HepG2 (cell line): ENCODE data around the gene VPS13D. TPM values are rescaled to one million over a fixed set of nuclear protein-coding genes. Genes with fewer than 3 reads are reported as not detected.

ENCODE experiments used
- ATAC-seq: fragments of 200-7000 bp; cut with Tn5 transposase; 3 replicates; pipeline ENCODE4 v1.9.1; 2020; ENCODE audit warnings: mild to moderate bottlenecking, moderate library complexity
- BruUV-seq: library from RNA; stranded (reverse); fragments of 400-500 nt; replicated peaks from 2 replicates; lab custom pipeline; 2021; lab: Mats Ljungman, UMichigan
- CTCF ChIA-PET: fragments of 300-600 bp; formaldehyde crosslinking; extraction: SDS; loops from one replicate; lab custom pipeline; 2021; ENCODE audit warnings: low total read pairs, inconsistent platforms, low intra/inter-chr PET ratio; lab: Yijun Ruan, JAX
- POLR2A ChIA-PET: fragments of 350-600 bp; sonication (Branson Sonifier 250); formaldehyde crosslinking; loops from one replicate; lab custom pipeline; 2020; ENCODE audit warnings: antibody characterized with exemption, inconsistent platforms; lab: Yijun Ruan, JAX
- DNase-seq: peaks from one replicate; pipeline ENCODE4 v3.0.0-alpha.2; 2015; ENCODE audit warnings: low spot score
- FAIRE-seq: peaks from 3 replicates; lab custom pipeline; 2011; peaks lifted over from hg19 to GRCh38; lab: Jason Lieb, UNC
- H2AFZ ChIP-seq: one replicate; pipeline ENCODE4 v1.6.1; 2011; ENCODE audit warnings: low read length, inconsistent platforms
- H3K27ac ChIP-seq: fragments of 300-600 bp; 3 replicates; pipeline ENCODE4 v1.8.0; 2011; ENCODE audit warnings: mixed run types, mild to moderate bottlenecking, mixed read lengths, low read length, inconsistent platforms; ENCODE audit not compliant: insufficient read depth; ENCODE audit errors: extremely low read length
- H3K27me3 ChIP-seq, 2 experiments: fragments of 200-600 bp in 1 of 2; 2 replicates in 1 of 2; 3 replicates in 1 of 2; pipeline versions ENCODE4 v1.6.0 to v1.8.0; 2011; ENCODE audit warnings: low read length in 2 of 2, mild to moderate bottlenecking in 2 of 2, moderate library complexity in 2 of 2, inconsistent platforms in 1 of 2; ENCODE audit not compliant: insufficient read depth in 2 of 2, control insufficient read depth in 1 of 2
- H3K36me3 ChIP-seq, 2 experiments: fragments of 200-600 bp in 1 of 2; replicated peaks in 1 of 2; 2 replicates in 1 of 2; 3 replicates in 1 of 2; pipeline versions ENCODE4 v1.5.1 to v1.8.0; 2011; ENCODE audit warnings: low read length in 2 of 2, inconsistent platforms in 1 of 2; ENCODE audit not compliant: insufficient read depth in 2 of 2, control insufficient read depth in 1 of 2
- H3K4me1 ChIP-seq: 2 replicates; pipeline ENCODE4 v1.5.1; 2012; ENCODE audit warnings: low read length, inconsistent platforms; ENCODE audit not compliant: insufficient read depth
- H3K4me2 ChIP-seq: 2 replicates; pipeline ENCODE4 v1.6.0; 2011; ENCODE audit warnings: low read depth, low read length, inconsistent platforms
- H3K4me3 ChIP-seq, 3 experiments: fragments of 200-600 bp in 1 of 3; sonication (generic), shearing (Covaris generic) in 1 of 3; replicated peaks in 1 of 3; 2 replicates each; pipeline ENCODE4 v1.5.1; 2011 to 2016; ENCODE audit warnings: low read length in 3 of 3, inconsistent platforms in 2 of 3, low read depth in 2 of 3, mild to moderate bottlenecking in 2 of 3, control low read depth in 1 of 3, mixed read lengths in 1 of 3; ENCODE audit not compliant: insufficient read depth in 1 of 3
- H3K79me2 ChIP-seq: one replicate; pipeline ENCODE4 v1.6.1; 2011; ENCODE audit warnings: low read length, inconsistent platforms; ENCODE audit not compliant: insufficient read depth
- H3K9ac ChIP-seq: 2 replicates; pipeline ENCODE4 v1.6.0; 2011; ENCODE audit warnings: mild to moderate bottlenecking, low read depth, low read length, inconsistent platforms; ENCODE audit not compliant: insufficient read depth
- H3K9me3 ChIP-seq: 2 replicates; pipeline ENCODE4 v1.5.1; 2012; ENCODE audit warnings: mild to moderate bottlenecking, low read length
- H4K20me1 ChIP-seq: 2 replicates; pipeline ENCODE4 v1.6.0; 2011; ENCODE audit warnings: inconsistent platforms, mild to moderate bottlenecking, low read length, moderate library complexity; ENCODE audit not compliant: insufficient read depth
- BCL6 ChIP-seq: IDR thresholded peaks from 2 replicates; pipeline ENCODE4 v1.6.1; 2016; ENCODE audit warnings: missing genetic modification reagents, missing compliant biosample characterization
- BCLAF1 ChIP-seq: fragments of 450-650 bp; IDR thresholded peaks from 2 replicates; pipeline ENCODE4 v1.6.1; 2017; ENCODE audit warnings: mild to moderate bottlenecking
- CEBPB ChIP-seq: IDR thresholded peaks from 2 replicates; pipeline ENCODE4 v1.6.1; 2011; ENCODE audit warnings: low read depth, low read length, improper control_type of control experiment, borderline replicate concordance
- CTCF ChIP-seq: sonication (generic); formaldehyde crosslinking; IDR thresholded peaks from 2 replicates; pipeline ENCODE4 v1.5.0; 2020; ENCODE audit warnings: mild to moderate bottlenecking, missing genetic modification reagents, moderate library complexity
- FOXJ3 ChIP-seq: sonication (generic); formaldehyde crosslinking; IDR thresholded peaks from 2 replicates; pipeline ENCODE4 v1.4.0; 2020; ENCODE audit warnings: missing genetic modification reagents, mild to moderate bottlenecking, borderline replicate concordance
- HBP1 ChIP-seq: IDR thresholded peaks from 2 replicates; pipeline ENCODE4 v1.6.1; 2016; ENCODE audit warnings: low read depth, control low read depth
- HOXA5 ChIP-seq: sonication (generic); formaldehyde crosslinking; IDR thresholded peaks from 2 replicates; pipeline ENCODE4 v1.4.0; 2020; ENCODE audit warnings: missing genetic modification reagents
- NFKB2 ChIP-seq: sonication (generic); formaldehyde crosslinking; IDR thresholded peaks from 2 replicates; pipeline ENCODE4 v1.4.0; 2020; ENCODE audit warnings: missing genetic modification reagents, borderline replicate concordance
- RARA ChIP-seq: IDR thresholded peaks from 2 replicates; pipeline ENCODE4 v1.6.1; 2016; ENCODE audit warnings: missing genetic modification reagents, missing compliant biosample characterization
- SNAPC5 ChIP-seq: sonication (generic); formaldehyde crosslinking; IDR thresholded peaks from 2 replicates; pipeline ENCODE4 v1.8.1; 2023; ENCODE audit warnings: mild to moderate bottlenecking, missing genetic modification reagents, borderline replicate concordance
- TFAP4 ChIP-seq: sonication (generic); IDR thresholded peaks from 2 replicates; pipeline ENCODE4 v1.6.1; 2016; ENCODE audit warnings: low read depth, borderline replicate concordance
- THRA ChIP-seq: sonication (generic); formaldehyde crosslinking; IDR thresholded peaks from 2 replicates; pipeline ENCODE4 v1.4.0; 2020; ENCODE audit warnings: missing genetic modification reagents, borderline replicate concordance
- ZNF317 ChIP-seq: sonication (generic); formaldehyde crosslinking; IDR thresholded peaks from 2 replicates; pipeline ENCODE4 v1.5.0; 2020; ENCODE audit warnings: mild to moderate bottlenecking, missing genetic modification reagents
- ZNF350 ChIP-seq: sonication (generic); formaldehyde crosslinking; IDR thresholded peaks from 2 replicates; pipeline ENCODE4 v1.4.0; 2020; ENCODE audit warnings: mild to moderate bottlenecking, low read depth, missing genetic modification reagents, borderline replicate concordance
- ZNF703 ChIP-seq: sonication (generic); formaldehyde crosslinking; IDR thresholded peaks from 2 replicates; pipeline ENCODE4 v1.5.1; 2020; ENCODE audit warnings: missing genetic modification reagents, mild to moderate bottlenecking, moderate library complexity, borderline replicate concordance
- WGBS: methylation state at CpG from one replicate; pipeline ENCODE4 v1.1.6; 2017; ENCODE audit warnings: low lambda C conversion rate; 5-methylcytosine and 5-hydroxymethylcytosine counted together
- in situ Hi-C: cut with HindIII; loops from 2 replicates; pipeline ENCODE4 v1.10.0; 2017; ENCODE audit warnings: low pct_unique_long_range_greater_than_20kb; ENCODE audit not compliant: extremely low pct_ligation_motif_present
- intact Hi-C: fragments of 100-400 bp; cut with micrococcal nuclease; formaldehyde crosslinking; loops from one replicate; pipeline ENCODE4 v1.10.0; 2022; ENCODE audit not compliant: unreplicated experiment
- polyA plus RNA-seq, 8 experiments: library from polyadenylated mRNA; depleted of rRNA in 3 of 8; stranded (reverse) in 7 of 8; unstranded in 1 of 8; fragments of >200 nt; fragmentation: Illumina TruSeq in 4 of 8; extraction: Trizol in 4 of 8; gene quantifications; 2 replicates each; pipeline versions ENCODE4 v1.2.1 to v1.2.3, GENCODE V29; 2011 to 2016; ENCODE audit warnings: low read depth in 4 of 8, missing spikeins in 1 of 8, mixed read lengths in 1 of 8; ENCODE audit not compliant: insufficient read depth in 1 of 8
- total RNA-seq, 5 experiments: library from RNA; depleted of rRNA; stranded (reverse); fragments of >200 nt; fragmentation: Illumina TruSeq; extraction: Trizol; gene quantifications; 2 replicates each; pipeline ENCODE4 v1.2.3, GENCODE V29; 2016; ENCODE audit warnings: low read depth in 1 of 5

Gene VPS13D
- total and polyA plus RNA-seq, 2 of the 13 experiments (the other 11 are each of a cell fraction or from before 2014, with no cell fraction given) = 8.6 to 13.9 TPM

GRCh38 chr1:12556368-12556930 is 326.6 kb downstream of the VPS13D start:
- 8% methylated on average over 8 of the region's 9 CpGs for WGBS

More at GRCh38 chr1:12556368-12556930, 326.6 kb downstream of the VPS13D start:
- no peak for DNase-seq
- Histone ChIP-seq H2AFZ (peak overlapping the region; percentile 77), H3K27ac (no peak overlapping the region), H3K79me2 (no peaks in the 10 kb centered on the region), H3K4me2 (peak overlapping the region; percentile 66), H3K36me3 (no peaks in the 10 kb centered on the region), H3K9ac (no peak overlapping the region), H3K4me1 (peaks cover 72% of the 10 kb centered on the region), H3K27me3 (peaks cover 0 to 12% of the 10 kb centered on the region in 2 experiments; a peak in 2 of 5 replicates), H3K9me3 (no peaks in the 10 kb centered on the region)
- no TSS peak for BruUV-seq
- POLR2A ChIA-PET = interaction anchor here (1.1 to 1.7 kb wide), 8 partner anchors 16 to 63 kb away, joined by 3 to 9 read pairs (median 5); partner anchors contain the start of gene DHRS3
- no peak for ATAC-seq
- no peak for FAIRE-seq
- in situ Hi-C loops = no loop called here
- CTCF ChIA-PET = no interaction called here
- TF ChIP-seq FOXJ3 (CRISPR knock-in tag) (no peak), ZNF703 (CRISPR knock-in tag) (no peak), BCLAF1 (no peak), NFKB2 (CRISPR knock-in tag) (no peak), TFAP4 (no peak), ZNF317 (no peak), SNAPC5 (CRISPR knock-in tag) (no peak), HBP1 (CRISPR knock-in tag) (no peak), CTCF (CRISPR knock-in tag) (no peak), ZNF350 (no peak), THRA (CRISPR knock-in tag) (peak; percentile 60; the same call in 1 of the 2 replicates), CEBPB (0 out of 2 replicates have a peak, but pooled peaks have one; percentile 1), RARA (peak; percentile 52; the same call in 1 of the 2 replicates), HOXA5 (CRISPR knock-in tag) (no peak), BCL6 (CRISPR knock-in tag) (peak; percentile 17; the same call in 1 of the 2 replicates)
- TF ChIP-seq, all 625 proteins: peak for 4
- peak overlapping the region in 1 of 3 experiments; percentile 25; a peak in 1 of 6 replicates for H3K4me3 ChIP-seq
- no peaks in the 10 kb centered on the region for H4K20me1 ChIP-seq
- intact Hi-C loops = no loop called here
